ENCODE data around the gene MACROD1.

DNA sequence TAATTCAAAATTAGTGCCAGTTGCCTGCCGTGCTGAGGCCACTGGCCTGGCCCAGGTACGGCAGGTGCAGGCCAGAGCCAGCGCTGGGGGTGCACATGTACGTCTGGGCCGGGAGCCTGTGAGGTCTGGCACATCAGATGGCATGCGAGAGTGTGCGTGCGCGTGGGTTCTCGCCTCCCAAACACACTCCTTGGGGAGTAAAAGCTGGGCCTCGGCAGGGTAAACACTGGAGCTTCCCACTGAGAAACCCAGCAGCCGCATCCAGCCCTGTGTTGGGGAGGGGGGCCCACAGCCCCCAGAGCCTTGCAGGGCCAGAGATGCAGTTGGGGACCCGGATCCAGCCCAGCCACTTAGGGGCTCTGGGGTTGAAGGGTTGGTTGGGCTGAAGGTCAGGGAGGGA lies 92.4 kb downstream of the MACROD1 start:
- TF ChIP-seq POLR2A (IDR thresholded peaks at IDR 0.05; ENCODE audit: low read length), result no peak
- no peak for TF ChIP-seq GATA1 (IDR thresholded peaks at IDR 0.05; ENCODE audit: low read depth, low read length)

Measured in erythroblast (primary cell).